LoVo (cell line): ENCODE measurements around the gene CD300LD.
"Not testable (repeated sequence)": the region's sequence is repeated elsewhere in the genome, so short reads cannot be mapped to it uniquely, and the experiment has no call there.

Source experiments
- DNase-seq: peaks from one replicate; pipeline ENCODE4 v3.0.0-alpha.2; 2016; ENCODE audit warnings: low spot score

Gene CD300LD

DNA sequence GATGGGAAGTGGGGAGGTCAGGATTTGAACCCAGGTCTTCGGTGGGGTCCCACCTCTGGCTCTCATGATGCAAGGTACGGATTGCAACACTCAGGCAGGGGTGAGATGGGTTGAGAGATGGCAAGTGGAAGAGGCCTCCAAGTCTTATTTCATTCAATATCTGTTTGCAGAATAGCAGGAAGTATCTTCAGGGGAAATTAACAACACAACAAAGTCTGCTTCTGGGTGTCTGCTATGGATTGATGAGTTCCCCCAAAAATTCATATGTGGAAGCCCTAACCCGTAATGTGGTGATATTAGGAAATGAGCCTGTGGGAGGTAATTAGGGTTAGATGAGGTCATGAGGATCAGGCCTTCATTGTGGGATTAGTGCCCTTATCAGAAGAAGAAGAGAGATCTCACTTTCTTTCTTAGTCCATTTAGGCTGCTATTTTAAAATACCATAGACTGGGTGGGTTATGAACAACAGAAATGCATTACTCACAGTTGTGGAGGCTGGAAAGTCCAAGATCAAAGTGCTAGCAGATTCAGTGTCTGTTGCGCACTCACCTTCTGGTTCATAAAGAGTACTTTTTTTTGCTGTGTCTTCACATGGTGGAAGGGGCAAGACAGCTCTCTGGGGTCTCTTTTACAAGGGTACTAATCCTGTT lies 20.3 kb downstream of the CD300LD start:
- DNase-seq, result no peak

DNA sequence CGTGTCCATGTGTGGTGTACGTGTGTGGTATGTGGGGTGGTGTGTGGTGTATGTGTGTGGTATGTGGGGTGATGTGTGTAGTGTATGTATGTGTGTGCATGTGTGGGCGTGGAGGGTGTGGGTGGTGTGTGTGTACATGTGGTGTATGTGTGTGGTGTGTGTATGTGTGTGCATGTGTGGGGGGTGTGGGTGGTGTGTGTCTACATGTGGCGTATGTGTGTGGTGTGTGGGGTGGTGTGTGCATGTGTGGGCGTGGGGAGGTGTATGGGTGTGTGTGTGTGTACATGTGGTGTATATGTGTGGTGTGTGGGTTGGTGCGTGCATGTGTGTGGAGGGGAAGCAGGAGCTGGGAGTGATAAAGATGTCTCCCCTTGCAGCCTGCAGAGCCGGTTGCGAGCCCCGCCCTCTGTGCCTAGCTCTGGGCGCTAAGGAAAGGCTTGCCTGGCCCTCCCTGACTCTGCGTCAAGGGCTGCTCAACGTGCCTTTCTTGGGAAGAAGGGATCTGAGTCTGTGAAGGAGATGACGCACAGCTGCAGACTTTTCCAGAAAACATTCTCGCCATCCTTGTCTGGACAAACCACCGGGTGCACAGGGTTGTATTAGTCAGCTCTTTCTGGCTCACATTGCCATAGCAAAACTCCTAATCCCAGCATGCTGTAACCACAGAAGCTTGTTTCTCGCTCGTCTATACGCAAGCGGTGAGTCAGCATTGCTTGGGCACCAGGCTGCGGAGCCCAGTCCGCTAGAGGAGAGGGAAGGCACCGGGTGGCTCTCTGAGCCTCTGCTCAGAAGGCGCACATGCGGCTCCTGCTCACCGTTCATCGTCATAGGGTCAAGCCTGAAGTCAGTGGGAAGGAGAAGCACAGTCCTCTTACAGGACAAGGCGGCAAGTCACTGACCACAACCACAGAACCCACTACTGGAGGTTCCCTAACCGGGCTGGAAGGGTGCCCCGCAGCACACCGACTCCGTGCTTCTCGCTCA lies 22.8 kb downstream of the CD300LD start:
- peak; percentile 45 for DNase-seq

DNA sequence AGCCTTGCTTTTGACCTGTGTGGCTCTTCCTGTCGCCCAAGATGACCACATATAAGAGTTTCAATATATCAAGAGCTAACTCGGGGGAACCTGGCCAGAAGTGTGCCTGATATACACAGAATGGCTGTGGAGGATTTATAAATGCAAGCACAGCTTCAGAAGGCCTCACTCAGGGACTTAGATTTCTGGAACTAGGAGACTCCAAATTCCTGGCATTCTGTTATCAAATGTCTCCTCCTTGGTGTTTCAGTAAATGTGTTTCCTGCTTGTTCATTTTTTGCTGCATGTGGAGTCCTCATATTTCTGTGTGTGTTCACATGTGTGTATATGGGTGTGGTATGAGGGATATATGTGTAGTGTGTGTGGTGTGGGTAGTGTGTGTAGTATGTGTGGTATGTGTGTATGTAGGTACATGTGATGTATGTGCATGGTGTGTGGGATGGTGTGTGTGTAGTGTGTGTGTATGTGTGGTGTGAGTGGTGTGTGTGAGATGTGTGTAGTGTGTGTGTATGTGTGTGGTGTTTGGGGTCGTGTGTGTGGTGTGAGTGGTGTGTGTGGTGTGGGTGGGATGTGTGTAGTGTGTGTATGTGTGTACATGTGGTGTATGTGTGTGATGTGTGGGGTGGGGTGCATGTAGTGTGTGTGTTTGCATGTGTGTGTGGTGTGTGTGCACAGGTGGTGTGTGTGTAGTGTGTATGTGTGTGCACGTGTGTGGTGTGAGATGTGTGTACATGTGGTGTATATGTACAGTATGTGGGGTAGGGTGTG lies 23.8 kb downstream of the CD300LD start:
- no peak for DNase-seq

DNA sequence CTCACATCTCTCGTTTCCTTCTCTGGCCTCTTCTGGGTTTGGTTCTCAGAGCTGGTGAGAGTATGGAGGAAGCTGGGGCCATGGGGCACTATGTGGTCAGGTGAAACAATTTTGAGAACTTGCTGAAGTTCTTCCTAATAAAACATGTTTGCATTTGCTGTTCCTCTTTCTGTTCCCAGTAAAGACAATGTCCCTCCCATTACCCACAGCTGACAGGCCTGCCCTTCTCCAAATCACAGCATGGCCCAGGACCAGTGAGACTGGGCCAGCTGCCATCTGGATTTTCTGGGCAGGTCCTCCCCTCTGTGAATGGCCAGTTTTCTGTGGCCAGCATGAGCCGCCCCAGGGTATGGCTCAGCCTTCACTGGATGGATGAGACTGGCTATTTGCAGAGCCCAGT lies 24.7 kb downstream of the CD300LD start, which contains the start of gene CD300H:
TSS of gene CD300H (minus strand) at position 113 of the 400 bp plus-strand sequence.
- DNase-seq, result no peak

DNA sequence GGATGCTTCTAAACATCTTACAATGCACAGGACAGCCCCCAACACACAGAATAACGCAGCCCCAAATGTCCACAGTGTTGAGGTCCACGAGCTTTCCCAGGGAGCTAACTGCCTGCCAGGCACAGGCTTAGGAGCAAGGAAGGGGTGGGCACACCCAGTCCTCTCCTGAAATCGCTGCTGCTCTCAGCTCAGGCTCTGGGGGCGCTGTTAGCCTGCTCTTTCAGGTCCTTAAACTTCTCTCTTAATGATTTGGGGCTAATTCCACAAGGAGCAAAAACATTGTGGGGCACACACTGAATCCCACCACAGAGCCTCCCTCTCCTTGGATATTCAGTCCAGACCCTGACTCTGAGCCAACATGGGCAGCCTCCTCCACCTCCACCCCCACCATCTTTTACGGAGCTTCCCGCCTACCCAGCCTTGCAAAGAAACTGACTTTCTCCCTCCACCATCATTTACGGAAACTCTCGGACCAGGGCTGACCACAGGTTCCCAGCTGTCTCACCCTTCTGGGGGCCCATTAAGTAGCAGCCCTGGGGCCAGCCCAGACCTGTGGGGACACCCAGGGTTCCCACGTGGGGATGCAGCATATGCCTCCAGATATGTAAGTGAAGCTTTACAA lies 25.8 kb downstream of the CD300LD start:
- peak; percentile 38 for DNase-seq

DNA sequence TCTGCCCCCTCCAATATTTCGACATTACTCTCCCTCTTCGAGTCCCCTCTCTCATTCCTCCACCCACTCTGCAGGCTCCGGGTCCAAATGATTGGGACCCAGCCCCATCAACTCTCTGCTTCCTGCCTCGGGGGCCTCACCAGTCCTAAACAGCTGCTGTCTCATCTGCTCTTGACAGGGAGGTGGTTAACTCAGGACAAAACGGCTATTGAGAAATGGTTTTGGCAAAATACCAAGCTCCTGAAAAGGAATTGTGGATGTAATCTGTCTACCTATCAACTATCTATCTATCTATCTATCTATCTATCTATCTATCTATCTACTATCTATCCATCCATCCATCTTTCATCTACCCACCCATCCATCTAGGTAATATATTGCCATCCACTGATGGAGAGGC lies 27.0 kb downstream of the CD300LD start:
- DNase-seq, result no peak

DNA sequence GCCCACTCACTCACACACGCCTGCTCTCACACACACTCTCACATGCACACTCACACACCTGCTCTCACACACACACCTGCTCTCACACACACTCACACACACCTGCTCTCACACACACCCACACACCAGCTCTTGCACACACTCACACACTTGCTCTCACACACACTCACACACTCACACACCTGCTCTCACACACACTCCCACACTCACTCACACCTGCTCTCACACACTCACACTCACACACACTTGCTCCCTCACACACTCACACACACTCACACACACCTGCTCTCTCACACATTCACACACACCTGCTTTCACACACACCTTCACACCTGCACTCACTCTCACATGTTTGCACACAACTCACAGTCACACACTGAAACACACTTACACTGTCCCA lies 28.7 kb downstream of the CD300LD start:
- no peak for DNase-seq

DNA sequence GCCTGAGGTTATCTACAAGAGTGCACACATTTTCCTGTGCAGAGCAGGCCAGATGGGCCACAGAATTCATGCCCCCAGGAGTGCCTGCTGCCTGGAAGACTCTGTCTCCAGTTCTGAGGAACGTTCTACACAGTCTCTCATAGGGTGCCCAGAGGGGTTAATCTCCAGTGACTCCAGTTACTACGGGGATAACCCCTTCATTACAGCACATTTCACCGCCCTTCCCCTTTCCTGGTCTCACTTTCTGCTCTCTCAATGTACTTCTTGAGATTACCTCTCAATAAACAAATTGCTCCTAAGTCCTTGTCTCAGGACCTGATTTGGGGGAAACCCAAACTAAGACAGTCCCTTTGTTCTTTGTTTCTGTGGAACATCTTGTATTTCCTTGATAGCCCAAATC lies 30.5 kb downstream of the CD300LD start:
- DNase-seq, result no peak

DNA sequence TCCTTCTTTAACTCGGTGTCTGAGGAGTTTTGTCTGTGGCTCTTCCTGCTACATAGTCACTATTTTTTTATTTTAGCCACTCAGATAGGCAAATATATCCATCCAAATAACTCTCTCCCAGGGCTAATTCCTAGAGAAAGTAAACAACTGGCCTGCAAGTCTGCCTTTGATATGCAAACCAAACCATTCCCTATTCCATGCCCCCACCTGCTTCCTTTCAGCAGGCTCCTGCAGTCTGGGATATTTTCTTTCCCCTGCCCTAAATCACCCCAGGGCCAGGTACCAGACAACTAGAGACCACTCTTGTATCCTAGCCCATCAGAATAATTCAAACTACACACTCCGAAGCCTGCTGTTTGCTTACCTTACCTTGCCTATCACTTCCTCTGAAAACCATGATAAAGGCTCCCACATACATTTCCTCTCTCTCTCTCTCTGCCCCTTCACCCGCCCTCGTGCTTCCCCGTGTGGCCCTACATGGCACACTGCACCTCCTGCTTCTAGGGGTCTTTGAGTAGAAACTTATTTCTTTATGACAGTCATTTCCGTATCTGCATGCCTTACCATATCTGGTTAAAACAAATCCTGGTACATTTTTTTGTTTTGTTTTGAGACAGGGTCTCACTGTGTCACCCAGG lies 33.1 kb downstream of the CD300LD start:
- no peak for DNase-seq

DNA sequence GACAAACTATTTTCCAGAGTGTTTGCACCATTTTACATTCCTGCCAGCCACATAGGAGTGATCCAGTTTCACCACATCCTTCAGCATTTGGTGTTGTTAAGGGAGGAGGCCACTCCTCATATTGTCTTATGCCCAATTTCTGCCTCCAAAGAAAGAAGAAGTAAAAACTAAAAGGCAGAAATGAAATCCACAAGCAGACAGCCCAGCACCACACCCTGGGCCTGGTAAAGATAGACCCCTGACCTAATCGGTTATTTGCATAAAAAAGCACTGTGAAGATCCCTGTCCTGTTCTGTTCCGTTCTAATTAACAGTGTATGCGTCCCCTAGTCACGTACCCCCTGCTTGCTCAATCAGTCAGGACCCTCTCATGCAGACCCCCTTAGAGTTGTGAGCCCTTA lies 33.7 kb downstream of the CD300LD start:
- DNase-seq, result not testable (repeated sequence)

DNA sequence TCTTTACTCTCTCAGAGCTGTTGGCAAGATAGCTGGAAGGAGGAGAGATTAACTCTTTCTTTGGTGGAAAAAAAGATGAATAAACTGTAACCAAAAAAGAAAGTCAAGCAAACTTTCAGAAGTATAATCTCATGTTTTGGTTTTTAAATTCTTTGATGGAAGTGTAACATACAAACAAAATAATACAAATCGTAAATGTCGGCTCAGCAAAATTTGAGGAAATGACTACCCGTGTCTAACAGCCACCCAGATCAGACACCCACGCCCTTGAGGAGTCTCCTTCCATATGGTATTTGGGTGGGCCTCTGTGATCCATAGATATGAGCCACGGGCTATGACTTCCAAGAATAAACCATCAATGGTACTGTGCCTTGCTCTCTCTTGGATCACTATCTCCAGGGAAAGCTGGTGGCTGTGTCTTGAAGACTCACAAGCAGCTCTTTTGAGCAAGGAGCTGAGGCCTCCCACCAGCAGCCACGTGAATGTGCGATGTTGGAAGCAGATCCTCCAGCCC lies 36.6 kb downstream of the CD300LD start:
- DNase-seq, result no peak

DNA sequence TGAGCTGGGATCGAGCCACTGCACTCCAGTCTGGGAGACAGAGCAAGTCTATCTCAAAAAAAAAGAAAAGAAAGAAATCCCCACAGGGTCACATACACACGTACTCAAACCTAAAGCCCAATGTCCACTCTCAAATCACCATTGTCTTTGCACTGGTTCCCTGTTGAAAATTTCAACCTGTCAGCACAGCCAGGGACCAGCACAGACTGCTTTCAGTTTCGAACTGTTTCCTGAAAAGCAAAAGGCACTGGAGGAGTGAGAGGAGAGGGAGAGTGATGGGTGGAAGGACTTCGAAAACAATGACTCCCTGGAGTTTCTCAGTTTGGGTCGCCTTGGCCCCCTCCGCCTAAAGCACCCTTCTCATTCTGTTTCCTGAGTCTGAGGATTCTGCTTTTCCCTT lies 37.2 kb downstream of the CD300LD start:
- no peak for DNase-seq

DNA sequence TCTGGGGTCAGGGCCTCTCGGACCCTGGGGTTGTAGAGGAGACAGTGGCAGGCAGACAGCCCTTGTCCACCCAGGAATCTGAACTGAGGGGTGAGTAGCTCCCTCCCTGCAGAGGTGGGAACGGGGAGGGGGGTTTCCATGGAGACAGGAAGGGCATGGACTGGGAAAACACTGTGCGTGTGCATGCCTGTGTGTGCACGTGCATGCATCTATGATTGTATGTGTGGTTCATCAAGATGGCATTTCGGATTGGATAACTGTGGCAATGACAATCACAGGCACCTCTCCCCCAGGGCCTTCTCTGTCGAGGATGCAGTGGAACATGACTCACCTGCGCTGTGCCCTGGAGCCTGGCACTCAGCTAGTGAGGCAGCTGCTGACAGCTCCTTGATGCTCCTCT lies 40.0 kb downstream of the CD300LD start:
- no peak for DNase-seq

DNA sequence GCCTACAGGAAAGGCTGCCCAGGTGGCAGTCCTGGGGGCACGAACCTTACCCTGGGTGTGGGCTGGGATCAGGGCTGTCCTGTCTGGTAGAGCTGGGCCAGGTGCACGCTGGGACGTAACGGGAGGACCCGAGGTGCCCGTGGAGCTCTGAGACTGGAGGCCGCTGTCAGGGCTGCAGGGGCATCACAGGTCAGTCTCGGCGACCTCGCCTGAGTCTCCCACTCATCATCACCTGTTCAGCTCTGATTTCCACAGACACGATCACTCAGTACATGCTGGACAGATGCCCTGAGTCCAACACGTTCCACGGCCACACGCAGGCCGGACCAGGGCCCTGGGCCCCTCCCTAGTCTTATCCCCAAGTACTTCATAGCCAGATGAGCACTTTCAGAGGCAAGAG lies 41.5 kb downstream of the CD300LD start:
- DNase-seq, result no peak

DNA sequence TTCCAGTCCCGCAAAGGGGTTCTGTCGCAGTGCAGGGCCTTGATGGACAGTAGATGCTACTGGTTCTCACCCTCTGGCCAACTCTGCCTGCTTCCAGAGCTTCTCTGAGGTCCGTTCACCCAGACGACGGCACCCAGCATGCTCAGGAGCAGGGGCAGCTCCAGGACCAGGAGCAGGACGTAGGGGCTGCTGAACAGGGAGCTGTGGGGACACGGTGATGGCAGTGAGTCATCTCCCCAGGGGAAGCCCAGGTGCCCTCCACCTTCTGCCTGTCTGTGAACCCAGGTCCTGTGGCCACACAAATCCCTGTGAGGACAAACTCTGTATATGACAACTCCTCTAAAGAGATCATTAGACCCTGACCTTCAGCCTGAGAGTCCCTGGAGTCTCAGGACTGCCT lies 42.7 kb downstream of the CD300LD start:
- no peak for DNase-seq

DNA sequence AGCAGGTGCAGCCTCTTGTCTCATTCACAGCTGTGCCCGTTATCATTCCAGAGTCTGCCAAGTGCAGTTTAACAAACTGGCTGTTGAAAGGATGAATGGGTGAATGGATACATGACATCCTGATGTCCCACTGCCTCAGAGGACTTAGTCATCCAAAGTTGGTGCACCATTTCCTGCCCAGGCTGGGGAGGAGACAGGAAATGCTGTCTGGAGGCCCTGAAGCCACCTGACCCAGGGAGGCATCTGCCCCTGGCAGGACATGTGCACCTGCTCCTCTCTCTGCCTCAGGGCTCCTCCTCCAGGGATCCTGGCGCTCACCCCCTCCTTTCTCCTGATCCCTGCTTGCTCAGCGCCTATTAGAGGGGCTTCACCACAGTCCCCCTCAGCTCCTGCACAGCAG lies 44.3 kb downstream of the CD300LD start:
- no peak for DNase-seq

DNA sequence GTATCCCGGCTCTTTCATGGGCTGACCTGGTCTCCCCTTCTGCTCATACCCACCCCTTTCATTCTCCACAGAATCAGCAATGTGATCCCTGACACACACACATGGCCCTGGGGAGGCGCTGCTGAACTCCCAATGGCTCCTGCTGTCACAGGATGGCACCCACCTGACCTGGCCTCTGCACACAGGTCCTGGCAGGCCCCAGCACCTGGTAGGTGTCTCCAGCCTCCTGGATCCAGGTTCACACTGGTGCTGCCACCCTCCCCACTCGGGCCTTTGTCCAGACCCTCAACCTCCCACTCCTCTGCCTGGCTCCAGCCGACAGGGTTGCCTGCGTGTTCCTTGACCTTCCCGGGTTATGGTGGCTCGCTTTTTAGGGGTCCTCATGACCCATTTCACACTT lies 44.8 kb downstream of the CD300LD start:
- DNase-seq, result no peak

DNA sequence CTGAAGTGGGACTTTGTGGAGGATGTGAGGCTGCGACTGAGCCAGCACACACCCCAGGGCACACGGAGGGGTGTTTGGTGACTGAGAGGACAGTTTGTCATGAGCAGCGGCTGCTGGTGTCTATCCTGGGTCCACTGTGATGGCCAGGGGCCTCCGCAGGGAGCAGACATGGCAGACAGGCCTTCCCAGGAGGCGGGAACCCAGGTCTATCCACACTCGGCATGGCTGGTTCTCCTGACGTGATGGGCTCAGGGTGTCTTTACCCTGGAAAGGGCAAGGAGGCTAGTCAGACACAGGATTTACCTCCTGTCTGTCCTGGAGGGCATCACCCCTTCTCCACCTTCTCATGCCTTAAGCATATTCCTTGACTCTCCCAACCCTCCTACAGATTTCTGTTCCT lies 45.5 kb downstream of the CD300LD start:
- no peak for DNase-seq

DNA sequence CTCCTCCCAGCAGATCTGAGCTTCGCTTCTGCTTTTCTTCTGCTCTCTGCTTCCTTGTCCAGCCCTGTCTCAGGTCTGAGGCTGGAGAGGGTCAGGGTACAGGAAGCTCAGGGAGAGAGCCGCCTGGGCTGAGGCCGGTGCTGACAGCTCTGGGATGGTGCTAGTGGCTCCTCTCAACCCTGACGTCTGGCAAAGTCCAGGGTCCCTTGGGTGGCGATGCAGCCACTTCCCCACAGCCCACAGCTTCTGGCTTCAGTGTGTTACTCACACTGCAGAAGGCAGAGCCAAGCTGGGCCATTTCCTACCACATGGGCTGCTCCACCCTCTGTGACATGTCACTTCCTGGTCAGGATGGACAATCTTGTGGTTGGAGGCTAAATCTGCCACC lies 46.2 kb downstream of the CD300LD start, which contains the start of gene CD300C:
TSS of gene CD300C (minus strand) at position 273 of the 388 bp plus-strand sequence. CDS start 333 bp downstream, outside the sequence.
- DNase-seq, result no peak

DNA sequence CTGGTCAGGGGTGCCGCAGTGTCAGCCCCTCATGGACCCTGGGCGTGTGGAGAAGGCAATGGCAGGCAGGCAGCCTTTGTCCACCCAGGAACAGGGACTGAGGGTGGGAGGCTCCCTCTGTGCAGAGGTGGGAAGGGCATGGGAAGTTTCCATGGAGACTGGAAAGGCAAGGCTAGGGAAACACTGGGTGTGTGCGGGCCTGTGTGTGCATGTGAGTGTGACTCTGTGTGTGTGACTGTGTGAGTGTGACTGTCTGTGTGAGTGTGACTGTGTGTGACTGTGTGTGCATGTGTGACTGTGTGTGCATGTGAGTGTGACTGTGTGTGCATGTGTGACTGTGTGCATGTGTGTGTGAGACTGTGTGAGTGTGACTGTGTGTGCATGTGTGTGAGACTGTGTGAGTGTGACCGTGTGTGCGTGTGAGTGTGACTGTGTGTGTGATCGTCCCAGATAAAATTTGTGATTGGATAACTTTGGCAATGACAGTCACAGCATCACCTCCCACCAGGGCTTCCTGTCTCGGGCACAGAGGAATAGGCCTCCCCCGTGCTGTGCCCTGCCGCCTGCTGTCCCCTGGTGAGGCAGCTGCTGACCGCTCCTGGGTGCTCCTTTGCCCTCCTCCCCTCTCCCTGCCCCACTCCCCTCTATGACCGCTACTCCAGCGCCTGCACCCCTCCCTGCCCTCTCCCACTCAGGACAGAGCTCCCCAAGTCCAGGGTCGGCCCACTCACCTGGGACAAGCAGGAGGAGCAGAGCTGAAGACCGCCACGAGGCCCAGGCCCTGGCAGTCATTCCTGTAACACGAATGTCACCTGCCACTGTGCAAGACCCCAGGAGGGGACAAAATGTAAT lies 46.9 kb downstream of the CD300LD start:
- DNase-seq, result no peak
